ENCODE measurements around the gene ROBO1.

Gene ROBO1

DNA sequence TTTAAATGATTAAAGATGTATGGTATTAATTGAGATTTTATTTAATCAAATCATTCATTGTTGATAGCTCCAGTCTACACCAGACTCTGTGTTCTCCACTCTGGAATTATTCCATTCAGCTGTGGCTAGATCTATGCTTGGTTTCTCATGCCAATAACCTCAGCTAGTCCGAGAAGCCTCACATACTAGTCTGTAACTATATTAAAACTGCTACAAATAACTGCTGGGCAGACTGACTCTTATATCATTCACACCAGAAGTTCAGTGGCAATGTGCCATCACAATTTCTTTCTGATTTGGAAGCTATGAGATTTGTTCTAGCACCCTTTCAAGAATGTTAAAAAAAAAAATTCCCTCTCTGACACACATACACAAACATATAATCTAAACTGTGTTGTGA is 947.3 kb downstream of the ROBO1 start:
- no peak for DNase-seq

DNA sequence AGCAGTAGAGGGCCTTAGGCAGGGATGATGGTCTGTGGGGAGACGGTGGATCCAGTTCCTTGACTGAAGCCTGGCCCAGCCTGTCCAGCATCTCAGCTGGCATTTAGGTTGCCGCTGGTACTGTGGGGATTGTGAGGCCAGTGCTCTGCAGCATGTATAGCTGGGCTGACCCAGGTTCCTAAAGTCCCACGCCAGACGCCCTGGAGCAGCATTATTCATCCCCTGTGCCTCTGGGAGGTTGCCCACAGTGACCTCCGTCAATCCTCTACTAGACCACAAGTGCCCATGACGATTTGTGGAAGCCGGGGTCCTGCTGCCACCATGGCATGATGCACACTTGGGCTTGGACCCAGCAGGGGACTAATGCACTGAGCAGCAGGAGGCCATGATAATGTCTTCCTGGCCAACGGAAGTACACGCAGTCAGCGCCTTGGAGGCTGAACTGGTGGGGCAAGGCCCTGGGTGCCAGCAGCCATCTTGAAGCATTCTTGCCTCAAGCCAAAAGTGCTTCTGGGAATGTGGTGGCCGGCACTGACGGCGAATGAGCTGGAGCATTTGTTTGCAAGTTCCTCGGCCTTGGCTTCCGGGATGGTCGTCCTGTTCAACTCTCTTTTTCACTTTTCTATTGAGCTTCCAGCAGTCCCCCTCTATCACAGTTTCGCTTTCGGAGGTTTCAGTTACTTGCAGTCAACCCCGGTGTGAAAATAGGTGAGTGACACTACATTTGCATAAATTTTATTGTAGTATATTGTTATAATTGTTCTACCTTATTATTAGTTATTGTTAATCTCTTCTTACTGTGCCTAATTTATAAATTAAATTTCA is 949.4 kb downstream of the ROBO1 start:
- DNase-seq = no peak

DNA sequence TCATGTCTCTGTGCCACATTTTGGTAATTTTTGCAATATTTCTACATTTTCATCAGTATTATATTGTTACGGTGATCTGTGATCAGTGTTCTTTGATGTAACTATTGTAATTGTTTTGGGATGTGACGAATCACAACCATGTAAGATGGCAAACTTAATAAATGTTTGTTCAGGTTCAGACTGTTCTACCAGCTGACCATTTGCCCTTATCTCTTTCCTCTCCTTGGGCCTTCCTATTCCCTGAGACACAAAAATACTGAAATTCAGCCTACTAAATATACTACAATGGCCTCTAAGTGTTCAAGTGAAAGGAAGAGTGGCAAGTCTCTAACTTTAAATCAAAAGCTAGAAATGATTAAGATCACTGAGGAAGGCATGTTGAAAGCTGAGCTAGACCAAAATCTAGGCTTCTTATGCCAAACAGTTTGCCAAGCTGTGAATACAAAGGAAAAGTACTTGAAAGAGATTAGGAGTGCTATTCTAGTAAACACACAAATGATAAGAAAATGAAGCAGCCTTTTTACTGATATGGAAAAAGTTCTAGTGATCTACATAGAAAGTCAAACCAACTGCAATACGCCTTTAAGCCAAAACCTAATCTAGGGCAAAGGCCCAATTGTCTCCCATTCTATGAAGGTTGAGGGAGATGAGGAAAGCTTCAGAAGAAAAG is 952.8 kb downstream of the ROBO1 start:
- no peak for DNase-seq

DNA sequence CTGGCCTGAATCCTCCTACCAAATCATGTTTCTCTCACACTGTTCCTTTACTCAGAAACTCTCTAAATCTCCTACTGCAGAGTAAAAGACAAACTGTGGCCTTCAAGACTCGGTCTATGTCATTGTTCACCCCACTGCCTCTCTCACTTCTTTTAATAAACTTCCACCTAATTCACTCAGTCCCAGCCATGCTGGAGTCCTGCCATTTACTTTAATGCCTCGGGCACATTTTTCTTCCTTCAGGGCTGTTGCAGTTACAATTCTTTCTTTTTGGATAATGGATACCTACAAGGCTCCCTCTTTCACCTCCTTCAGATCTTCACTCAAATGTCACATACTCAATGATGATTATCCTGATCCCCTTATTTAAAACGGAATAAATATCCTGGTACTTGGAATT is 955.6 kb downstream of the ROBO1 start:
- no peak for DNase-seq

DNA sequence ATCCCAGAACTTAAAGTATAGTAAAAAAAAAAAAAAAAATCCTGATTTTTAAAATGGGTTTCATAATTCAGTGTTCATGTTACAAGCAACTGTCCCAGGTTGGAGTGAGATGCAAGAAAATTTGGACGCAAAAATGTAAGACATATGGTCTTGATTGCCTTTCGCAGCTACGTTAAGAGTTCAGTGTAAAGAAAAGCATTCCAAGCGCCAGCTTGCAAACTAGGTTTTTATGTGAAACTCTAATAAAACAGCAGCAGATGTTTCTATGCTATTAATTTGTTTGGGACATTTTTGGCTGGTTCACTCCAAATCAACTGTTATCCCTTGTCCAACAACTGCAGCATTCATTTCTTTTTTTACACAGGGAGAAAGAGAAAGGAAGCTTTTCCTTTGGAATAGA is 957.8 kb downstream of the ROBO1 start:
- DNase-seq = peak; percentile 74

DNA sequence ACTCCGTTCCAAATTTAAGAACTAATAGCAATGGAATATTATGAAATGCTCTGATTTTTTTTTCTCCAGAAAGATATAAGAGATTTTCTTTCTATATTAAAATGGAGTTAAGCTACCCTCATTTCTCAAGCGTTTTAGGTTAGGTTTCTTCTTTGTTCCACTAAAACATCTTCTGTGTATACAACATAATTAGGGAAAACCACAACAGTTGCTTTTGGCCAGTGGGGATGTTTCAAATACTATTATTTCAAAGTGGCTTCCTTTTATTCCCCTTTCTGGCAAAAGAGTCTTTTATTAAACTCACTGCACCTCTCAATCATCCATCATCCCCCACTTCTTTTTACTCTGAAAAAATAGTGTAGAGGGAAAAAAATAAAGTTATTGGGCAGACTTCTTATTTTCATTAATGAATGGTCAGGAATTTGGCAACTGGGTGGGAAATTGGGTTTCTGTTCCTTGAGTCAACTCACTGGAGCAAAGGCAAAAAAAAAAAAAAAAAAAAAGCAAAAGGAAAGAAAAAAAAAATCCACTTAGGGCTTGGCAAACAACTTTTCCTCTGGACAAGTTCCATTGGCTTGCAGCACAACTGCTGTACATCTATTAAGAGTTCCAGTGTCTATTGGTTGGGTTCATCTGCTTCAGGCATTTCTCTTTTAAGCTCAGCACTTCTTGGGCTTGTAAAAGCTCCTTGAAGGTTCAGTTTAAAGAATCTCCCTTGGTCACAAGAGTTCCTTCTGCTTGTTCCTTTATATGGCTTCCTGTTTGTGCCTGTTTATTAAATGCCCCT is 963.4 kb downstream of the ROBO1 start:
- no peak for DNase-seq

DNA sequence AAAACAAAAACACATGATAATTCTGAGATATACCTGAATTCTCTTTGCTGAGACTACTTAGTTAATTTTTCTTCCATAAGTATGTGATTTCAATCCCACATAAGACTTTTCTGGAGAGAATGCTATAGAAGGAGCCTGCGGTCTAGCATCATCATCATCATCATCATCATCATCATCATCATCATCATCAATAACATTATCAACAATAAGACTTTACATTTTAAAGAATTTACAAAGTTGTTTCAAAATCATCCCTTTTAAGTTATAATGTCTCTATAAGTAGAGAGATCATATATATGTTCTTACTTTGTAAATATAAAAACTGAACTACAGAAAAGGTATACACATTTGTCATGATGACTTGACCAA is 965.3 kb downstream of the ROBO1 start:
- DNase-seq = no peak

DNA sequence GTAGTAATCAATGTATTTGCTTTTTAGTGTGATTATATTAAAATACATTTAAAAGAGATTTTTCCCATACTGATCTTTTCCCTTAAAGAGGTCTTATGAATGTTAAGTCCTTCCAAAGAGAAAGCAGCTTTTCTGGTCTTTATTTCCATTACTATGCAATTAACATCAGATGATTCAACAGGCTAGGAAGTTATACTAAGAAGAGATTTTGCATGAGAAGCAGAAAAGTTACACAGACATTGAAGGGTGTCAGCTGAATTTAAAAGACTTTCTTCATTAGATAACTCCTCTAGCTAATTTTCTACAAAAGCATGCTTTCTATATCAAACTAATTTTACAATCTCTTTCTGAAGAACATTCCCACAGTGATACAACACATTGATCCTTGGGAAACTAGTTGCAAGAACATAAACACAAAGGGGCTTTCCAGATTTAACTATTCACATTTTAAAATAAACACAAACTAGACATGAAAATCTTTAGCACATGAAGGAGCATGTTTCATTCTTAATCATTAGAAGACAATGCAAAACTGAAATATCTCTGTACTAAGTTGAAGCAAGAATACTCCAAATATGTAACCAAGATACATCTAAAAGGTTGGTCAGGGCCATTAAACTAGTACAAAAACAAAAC is 965.8 kb downstream of the ROBO1 start:
- no peak for DNase-seq

DNA sequence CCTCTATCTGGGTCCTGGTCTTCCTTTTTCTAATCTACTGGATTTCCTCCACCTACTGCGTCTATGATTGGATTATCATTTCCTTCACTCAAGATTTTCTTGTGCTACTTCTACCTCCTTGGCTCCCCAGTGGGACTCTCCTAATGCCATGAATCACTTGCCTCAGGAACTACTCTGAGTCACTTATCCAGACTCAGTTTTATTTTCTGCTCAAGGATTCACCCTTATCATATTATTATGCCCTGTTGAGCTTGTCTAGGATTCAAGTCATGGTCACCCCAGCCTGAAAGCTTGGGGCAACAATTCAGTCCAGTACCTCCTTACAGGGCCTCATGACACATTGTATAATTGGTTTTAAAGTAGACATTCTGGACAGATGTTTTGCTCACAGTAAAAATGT is 968.1 kb downstream of the ROBO1 start:
- DNase-seq = no peak

DNA sequence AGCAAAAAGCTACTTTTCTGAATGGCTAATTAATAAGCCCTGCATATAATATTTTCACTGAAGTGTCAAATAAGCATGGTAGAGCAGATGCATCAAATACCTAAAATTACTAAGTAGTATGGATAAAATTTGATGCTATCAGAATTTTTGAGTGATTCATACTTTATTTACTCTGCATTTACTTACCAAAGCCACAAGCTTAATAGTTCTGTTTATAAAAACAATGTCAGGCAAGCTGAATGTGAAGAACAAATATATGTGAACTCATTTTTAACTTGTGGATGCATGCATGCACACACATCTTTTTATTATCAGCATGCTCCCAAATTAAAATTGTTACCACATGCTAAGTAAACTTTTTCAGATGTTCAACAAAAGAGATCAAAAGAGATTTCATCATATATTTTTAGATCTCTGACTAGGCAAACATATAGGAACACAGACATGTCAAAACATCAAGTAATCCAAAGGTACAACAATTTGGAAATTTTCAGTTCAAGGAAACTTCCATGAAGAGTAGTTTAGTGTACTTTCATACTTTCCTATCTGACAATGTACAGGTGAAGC is 969.4 kb downstream of the ROBO1 start:
- no peak for DNase-seq

DNA sequence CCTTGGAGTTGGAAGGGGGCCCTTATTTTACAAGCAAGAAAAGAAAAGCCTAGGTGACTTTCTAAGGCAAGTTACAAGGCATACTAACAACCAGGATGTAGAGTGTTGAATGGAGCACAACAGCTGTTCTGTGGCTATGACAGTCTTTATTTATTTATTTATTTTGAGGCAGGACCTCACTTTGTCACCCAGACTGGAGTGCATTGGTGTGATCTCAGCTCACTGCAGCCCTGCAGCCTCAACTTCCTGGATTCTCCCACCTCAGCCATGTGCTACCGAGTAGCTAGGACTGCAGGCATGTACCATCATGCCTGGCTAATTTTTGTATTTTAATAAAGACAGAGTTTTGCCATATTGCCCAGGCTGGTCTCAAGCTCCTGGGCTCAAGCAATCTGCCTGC is 973.4 kb downstream of the ROBO1 start:
- no peak for DNase-seq

DNA sequence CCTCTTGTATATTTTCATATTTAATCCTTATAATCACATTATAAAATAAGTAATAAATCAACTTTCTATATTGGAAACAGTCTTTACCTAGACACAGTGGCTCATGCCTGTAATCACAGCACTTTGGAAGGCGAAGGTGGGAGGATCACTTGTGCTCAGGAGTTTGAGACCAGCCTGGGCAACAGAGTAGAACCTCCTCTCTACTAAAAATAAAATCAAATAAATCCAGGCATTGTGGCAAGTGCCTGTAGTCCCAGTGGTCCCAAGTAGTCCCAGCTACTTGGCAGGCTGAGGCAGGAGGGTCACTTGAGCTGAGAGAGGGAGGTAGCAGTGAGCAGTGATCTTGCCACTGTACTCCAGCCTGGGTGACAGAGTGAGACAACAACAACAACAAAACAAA is 975.1 kb downstream of the ROBO1 start:
- DNase-seq = no peak

DNA sequence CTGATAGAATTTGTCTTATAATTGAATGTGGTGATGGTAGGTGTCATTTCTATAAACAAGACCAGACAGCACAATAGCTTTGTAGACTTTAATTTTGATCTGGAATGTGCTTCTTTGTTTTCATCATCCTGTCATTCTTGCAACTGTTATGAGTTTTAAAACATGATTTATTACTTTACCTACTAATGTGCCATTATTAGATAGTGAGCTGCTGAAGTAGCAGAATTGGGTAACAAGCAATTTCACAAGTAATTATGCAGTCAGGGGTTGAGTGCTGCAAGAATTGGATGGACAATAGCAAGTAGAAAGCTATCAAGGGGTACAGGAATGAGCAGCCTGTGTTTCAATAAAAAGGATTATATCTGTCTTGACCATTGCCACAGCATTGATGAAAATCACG is 975.6 kb downstream of the ROBO1 start:
- DNase-seq = peak; percentile 7

DNA sequence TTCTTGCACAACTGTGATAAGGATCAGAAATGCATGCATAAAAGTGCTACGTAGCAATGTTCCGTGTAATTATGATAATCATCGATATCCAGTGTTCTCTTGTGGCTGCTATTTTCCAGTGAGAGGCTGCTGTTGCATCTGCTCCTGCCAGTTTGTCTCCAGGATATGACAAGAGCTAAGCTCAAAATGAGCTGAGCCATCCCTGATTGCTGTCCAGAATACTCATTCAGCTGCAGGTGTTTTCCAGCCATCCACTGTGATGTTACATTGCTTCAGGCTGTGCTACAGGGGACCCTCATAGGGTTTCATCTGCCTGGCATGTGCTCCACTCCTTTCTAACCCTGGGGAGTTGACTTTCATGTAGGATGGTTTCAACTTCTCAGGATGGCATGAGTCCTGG is 976.0 kb downstream of the ROBO1 start:
- DNase-seq = no peak

DNA sequence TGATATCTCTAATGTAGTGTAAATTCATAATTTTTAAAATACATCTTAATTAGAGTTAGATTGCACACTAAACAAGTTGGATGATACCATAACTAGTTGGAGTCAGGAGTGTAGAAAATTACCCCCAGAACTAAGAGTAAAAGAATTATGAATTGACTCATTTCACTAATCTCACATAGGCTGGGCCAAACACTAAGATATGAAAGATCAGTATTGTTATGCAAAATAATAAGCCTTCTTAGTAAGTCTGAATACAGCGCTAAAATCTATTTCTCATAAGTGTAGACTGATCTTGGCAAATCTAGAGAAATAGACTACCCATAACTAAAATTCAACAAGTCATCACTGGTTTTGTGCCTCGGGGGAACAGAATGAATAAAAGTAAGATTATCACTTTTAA is 979.0 kb downstream of the ROBO1 start:
- DNase-seq = no peak

DNA sequence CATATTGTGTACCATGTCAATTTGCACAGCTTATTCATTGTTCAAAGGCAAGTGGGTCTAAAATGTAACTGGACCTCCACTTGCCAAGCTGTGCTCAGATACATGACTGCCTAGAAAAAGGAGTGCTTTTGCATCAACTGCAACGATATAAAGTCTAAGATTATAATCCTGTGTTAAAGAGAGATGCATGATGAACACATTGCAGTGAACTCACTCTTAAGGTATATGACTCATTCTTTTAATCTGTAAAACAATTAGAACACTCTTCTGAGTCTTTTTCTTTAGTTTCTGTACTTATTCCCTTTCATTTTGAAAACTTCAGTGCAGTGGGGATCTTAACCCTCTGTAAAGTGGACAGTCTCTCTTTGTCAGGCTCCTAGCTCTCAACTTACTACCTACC is 982.8 kb downstream of the ROBO1 start:
- DNase-seq = no peak

DNA sequence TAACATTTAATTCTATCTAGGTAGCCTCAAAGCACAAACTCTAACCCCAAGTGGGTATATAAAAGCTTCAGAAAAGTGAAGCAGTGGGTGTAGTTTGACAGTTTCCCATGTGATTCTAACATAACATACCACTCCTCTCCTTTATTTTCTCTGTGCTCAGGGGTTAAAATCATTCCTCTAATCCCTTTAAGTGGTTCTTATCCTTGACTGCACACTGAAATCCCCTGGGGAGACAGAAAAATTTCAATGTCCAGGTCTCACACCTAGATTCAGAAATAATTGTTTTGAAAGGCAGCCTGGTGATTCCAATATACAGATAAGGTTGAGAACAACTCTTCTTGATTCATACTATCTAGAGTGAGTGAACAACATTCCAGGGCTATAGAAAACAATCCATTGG is 986.4 kb downstream of the ROBO1 start:
- no peak for DNase-seq

DNA sequence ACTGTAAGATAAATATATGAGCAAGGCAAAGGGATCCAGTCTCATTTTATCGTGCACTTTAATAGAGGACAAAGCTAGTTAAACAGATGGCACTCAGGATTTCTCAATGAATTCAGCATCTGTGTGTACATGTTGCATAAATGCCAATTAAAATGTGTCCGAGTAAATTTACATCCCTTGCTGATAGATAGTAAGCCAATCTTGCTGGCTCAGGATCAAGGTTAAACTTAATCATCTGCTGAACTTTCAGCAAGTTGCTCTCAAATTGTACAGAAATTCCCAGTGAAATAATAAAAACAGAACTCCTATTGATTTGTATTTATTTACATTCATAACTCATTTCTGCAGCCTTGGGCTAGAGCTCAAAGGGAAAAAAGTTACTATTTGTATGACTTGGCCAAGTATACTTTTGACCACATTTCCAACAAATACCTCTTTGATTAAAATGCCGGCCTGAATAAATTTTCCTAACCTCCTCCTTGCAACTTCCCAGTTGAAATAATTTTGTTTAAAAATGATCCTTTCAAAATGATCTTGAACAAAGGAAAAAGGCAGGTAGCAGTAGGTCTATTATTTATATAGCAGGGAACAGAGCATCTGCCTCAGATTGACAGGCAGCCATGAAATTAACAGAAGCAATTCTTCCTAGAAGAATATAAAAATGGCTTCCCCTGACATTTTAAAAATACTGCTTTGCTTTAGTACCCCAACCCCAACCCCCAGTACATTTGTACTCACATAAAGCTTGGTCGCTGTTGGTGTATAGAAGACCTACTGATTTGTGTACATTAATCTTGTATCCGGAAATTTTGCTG is 1001.9 kb downstream of the ROBO1 start:
- peak; percentile 67 for DNase-seq

DNA sequence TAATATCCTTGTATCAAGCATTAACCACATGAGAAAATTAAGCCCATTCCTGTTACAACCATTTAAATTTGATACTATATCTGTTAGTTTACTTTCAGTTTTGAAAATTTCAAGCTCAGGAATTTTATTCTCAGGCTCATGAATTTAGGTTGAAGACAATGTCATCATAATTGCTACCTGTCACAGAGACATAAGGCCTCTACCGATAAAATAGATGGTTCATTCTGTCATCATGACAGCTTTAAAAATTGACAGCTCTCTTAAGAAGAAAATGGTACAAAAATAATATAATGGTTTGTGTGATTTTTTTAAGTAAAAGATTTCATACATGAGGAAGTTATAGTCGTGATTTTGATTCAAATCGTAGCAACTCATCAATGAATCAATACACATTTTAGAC is 1003.2 kb downstream of the ROBO1 start:
- no peak for DNase-seq

DNA sequence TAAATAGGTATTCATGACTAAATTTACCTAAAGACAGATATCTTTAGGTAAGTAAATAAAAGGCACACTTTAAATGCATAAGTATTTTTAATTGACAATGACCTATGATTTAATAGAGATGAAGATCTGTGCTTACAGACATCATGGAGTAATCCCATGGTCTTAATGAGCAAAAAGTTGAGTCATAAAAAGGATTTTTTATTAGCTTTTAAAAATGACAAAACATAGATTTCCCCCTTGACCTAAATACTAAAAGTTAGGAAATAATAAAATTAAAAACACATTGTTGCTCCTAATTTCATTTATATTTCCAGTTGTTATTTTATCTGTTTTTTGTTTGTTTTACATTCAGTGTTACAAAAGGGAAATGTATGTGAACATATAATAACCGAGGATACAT is 1005.7 kb downstream of the ROBO1 start:
- no peak for DNase-seq

DNA sequence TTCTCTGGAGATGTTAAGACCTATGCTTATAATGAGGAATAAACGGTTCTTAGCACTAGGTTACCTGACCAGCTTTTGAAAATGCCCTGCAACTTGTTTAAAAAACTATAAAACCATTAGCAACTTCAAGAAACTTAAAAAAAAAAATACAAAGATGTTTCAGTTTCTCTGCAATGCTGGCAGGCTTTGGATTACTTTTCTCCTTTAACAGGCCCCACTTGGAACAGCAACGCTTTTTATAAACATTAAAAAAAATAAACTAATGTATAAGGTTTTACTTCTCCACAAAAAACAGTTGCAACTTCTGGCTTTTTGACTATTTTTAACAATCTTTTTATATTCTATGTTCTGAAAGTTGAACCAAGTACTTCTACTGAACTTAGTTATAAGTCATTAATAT is 1006.7 kb downstream of the ROBO1 start:
- DNase-seq = no peak

DNA sequence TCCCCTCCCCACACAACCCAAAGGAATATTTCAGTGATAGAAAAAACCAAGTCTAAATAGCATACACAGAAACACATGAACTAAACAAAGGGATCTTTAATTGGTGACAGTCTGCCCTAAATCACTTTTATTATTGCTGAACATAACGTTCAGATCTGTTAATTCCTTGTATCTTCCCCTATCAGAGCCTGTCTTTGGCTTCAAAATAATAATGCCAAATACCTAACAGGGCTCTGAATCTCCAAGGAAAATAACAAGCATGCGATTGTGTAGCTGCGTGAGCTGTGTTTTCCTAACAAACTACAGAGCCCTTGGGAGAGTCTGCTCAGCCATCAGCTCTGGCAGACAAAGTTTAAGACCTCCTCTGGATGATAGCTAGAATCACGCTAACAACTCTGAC is 1010.1 kb downstream of the ROBO1 start:
- no peak for DNase-seq
